CD4-positive, alpha-beta T cell treated with Interleukin-21 for 1 hour (primary cell): ENCODE measurements around the gene SLC6A17.

Experiments
- DNase-seq: peaks from one replicate; pipeline ENCODE4 v3.0.0-alpha.2; 2020

Gene SLC6A17

DNA sequence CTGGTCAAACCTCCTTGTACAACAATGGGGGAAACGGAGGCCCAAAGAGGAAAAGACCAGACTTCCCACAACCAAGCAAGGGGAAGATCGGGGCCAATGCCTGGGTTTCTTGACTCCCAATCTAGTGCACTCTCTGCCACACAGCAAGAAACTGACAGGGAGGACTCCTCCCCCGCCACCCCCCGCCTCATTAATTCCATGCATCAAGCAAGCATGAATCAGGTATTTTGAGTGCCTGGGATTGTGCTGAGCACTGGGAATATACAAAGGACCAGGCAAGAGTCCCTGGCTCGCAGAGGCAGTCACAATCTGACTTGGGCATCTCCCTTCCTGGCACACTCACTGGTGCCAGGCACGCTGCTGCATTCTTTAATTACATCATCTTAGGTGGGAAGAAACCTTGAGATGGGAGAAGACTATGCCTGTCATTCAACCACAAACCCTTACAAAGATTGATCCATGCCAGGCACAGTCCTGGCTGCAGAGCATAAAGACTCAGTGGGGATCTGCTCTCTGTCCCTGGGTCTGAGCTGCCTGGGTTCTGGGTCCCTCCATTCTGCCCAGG lies 55.4 kb downstream of the SLC6A17 start:
- no peak for DNase-seq

DNA sequence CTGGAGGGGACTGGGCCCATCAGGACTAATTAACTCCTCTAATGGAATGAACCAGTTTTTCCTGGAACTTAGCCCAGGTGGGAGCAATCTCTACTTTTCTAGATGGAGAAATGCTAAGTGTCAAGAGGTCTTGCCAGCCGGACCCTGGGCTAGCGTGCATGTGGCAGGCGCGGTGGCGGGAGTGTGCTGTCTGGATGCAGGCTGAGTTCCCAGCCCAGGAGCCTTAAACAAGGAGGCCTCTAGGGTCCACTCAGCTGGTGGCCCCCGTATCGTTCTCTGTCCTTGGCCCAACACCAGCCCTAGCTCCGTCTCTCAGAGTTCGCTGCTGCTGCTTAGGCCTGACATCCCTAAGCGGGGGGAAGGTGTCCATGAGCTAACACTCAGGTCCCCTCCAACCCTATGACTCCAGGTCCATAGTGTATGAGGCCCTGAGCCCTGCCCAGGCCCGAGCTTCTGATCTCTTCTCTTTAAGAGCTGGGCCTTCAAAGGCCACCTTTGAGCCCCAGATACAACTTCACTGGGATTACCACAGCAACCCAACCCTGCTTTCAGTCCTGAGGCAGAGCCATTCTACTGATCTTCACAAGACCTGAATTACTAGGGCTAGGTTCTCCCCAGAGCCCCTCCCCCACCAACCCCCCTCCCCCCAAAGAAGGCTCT lies 56.1 kb downstream of the SLC6A17 start:
- DNase-seq = no peak

- DNase-seq = peak; percentile 79
Measured at GRCh38 chr1:110207831-110208230, 57.5 kb downstream of the SLC6A17 start.

DNA sequence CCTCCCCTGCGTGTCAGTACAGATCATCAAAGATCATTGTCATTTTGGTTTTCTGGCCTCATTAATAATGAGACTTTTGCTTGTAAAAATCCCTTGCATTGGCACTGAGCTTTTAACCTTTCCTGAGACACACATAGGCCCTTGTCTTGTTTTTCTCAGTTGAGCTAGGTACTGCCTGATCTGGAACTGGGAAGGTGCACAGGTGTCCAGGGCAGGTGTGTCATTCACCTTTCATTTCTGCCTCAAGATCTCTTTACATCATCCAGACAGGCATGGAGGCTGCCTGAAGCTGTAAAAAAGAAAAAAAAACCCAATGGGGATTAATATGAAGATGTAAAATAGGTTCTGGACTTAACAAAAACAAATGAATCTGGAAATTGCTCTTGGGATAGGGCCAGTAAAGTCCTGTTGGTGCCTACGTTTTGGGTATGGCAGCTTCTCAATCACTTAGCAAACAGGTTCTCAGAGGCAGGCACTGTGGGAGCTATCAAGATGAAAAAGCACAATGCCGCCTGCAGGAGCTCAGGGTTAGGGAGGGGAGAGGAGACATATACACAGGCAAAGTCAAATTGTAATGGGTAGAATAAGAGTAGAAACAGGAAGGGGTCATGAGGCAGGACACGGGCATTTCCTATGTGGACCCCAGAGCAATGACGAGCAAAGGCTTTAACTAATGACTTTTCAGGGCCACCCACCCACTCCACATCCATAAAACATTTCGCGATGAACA lies 58.8 kb downstream of the SLC6A17 start:
- no peak for DNase-seq

GRCh38 chr1:110209715-110210603 lies 59.7 kb downstream of the SLC6A17 start, which contains the start of gene KCNC4:
TSS of gene KCNC4 (plus strand) at chr1:110210314. CDS start at chr1:110211500, 1,186 bp downstream.
- peak; percentile 95 for DNase-seq

GRCh38 chr1:110210604-110211495 lies 60.6 kb downstream of the SLC6A17 start:
- DNase-seq = peak; percentile 67

- no peak for DNase-seq
Measured at GRCh38 chr1:110211496-110212168, 61.3 kb downstream of the SLC6A17 start.

GRCh38 chr1:110212169-110213142 lies 62.2 kb downstream of the SLC6A17 start:
- no peak for DNase-seq

GRCh38 chr1:110213143-110213540 lies 62.8 kb downstream of the SLC6A17 start:
- DNase-seq = no peak

DNA sequence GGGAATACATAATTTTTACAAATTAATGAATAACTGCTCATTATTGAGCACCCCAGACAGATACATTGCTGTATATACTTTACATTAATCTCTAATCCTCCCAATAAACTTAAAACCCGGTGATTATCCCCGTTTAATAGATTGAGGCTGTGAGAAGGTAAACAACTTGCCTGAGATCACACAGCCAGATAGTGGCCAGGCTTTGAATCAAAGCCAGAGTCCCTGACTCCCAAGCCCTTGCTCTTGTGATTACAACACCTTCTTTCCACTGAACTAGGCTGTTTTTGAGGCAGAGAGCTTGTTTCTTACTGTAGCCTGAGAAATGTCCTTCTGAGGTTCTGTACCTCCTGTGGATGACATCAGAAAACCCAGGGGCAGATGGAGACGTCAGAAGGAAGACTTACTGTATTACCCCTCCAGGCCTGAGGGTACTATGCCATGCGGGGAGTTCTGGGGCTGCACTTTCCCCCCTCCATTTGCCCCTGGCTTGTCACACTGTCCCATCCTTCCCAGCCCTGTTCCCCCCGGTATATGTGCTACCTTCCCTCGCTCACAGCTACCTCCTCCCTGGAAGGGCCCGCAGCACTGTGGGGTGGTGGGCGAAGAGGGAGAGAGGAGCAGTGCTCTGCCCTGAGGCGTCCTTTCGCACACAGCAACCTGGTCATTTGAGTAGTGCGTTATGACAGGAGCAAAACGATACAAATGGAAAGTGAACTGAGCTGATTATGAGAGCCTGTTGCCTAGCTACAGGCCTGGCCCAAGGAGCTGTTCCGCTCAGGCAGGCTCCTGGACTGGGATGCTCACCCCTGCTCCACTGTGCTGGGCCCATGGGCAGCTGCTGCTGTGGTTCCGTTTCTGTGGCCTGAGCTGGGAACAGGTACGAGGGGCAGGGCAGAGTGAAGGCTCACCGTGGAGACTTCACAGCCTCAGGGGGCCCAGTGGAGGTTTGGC lies 64.4 kb downstream of the SLC6A17 start:
- no peak for DNase-seq

GRCh38 chr1:110215621-110216515 lies 65.6 kb downstream of the SLC6A17 start:
- no peak for DNase-seq

GRCh38 chr1:110216844-110217444 lies 66.7 kb downstream of the SLC6A17 start:
- no peak for DNase-seq

DNA sequence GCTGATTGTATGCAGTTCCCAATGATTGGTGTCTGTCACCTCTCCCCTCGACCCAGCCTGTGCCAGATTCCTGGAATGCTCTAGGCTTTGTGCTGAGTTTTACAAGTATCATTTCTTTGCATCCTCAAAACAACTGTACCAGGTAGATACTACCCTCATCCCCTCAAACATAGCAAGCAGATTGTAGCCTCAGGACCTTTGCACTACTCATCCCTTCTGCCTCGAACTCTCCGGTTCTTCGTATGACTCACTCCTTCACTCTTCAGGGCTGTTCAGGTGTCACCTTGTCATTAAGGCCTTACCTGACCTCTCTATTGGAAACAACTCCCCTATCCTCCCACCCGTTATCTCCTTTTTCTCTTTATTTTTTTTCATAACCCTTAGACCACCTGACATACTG lies 67.8 kb downstream of the SLC6A17 start:
- DNase-seq = no peak

DNA sequence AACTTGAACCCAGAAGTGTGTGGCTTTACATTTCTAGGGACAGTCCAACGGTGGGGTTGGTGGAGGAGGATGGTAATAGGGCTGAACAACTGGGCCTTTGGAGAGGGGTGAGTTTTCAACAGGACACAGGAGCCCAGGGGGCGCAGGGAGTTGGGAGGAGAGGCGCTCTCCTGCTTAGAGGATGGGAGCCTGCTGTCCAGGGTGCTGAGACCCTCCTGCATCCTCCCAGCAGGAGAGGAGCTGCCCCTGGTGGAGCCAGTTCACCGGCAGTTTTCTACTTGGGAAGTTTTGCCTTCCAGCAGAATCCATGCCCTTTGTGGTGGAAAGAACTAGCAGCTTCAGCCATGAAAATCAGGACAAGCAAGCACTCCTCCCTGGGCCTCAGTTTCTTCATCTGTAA lies 68.4 kb downstream of the SLC6A17 start:
- no peak for DNase-seq

DNA sequence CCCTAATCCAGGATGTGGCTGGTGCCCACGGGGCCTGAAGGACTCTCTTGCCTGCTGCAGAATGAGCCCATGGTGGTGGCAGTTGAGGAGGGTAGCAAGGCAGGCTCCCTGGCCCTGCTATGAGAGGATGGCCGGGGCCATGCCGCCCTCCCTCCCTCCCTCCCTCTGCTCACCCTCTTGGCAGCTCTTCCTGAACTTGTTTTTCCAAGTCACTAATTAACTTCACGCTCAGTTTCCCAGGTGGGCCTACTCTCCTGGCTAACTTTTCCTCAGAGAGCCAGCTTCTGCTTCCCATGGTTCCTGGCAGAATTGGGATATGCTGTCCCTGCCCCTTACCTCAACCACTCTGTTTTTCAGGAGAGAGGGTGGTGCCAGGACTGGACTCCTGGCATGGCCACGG lies 70.0 kb downstream of the SLC6A17 start:
- no peak for DNase-seq

DNA sequence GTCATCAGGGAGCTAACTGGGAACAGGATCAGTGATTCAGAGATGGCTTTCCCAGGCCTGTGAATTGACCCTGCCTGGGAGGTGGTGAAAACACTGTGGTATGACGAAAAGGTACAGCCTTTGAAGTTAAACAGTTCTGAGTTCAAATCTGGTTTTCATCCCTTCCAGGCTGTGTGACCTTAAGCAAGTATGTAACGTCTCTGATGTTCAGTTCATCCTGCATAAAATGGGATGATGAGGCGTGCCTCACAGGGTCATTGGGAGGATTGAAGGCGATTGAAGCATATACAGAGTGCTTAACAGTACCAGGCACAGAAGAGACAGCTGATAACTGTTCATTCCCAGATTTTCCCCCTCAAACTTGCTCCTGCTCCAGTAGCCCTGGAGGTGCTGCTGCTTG lies 70.8 kb downstream of the SLC6A17 start:
- no peak for DNase-seq

- DNase-seq = no peak
Measured at GRCh38 chr1:110223127-110223526, 72.8 kb downstream of the SLC6A17 start.
